Kidney (tissue), 22 donors: ENCODE results near the gene LRRC57. TPM values are rescaled to one million over a fixed set of nuclear protein-coding genes. Genes with fewer than 3 reads are reported as not detected.

Experiments
- DNase-seq, 5 donors: peaks; one replicate each; pipeline ENCODE4 v3.0.0-alpha.2; 2013 to 2020
- FAIRE-seq: peaks from 2 replicates; lab custom pipeline; 2012; peaks lifted over from hg19 to GRCh38; lab: Jason Lieb, UNC
- H3K27ac ChIP-seq, 2 donors: one replicate each; pipeline ENCODE4 v1.7.0; 2013; ENCODE audit warnings: low read depth in 2 of 2, low read length in 2 of 2, inconsistent platforms in 1 of 2
- H3K27me3 ChIP-seq: one replicate; pipeline ENCODE4 v1.7.1; 2013; ENCODE audit warnings: low read length, inconsistent platforms; ENCODE audit not compliant: control insufficient read depth, insufficient read depth
- H3K36me3 ChIP-seq, 3 donors: one replicate each; pipeline versions ENCODE4 v1.7.0 to v1.7.1; 2013; ENCODE audit warnings: low read length in 3 of 3, control low read depth in 1 of 3, inconsistent platforms in 1 of 3; ENCODE audit not compliant: insufficient read depth in 3 of 3, control insufficient read depth in 2 of 3
- H3K4me1 ChIP-seq, 3 donors: one replicate each; pipeline versions ENCODE4 v1.7.0 to v1.7.1; 2013; ENCODE audit warnings: low read length in 3 of 3, inconsistent platforms in 1 of 3, low read depth in 1 of 3; ENCODE audit not compliant: control insufficient read depth in 2 of 3, insufficient read depth in 2 of 3
- H3K4me3 ChIP-seq, 3 donors: one replicate each; pipeline versions ENCODE4 v1.7.0 to v1.8.1; 2013; ENCODE audit warnings: low read length in 3 of 3, control low read depth in 1 of 3, inconsistent platforms in 1 of 3
- H3K9ac ChIP-seq, 3 donors: one replicate each; pipeline versions ENCODE4 v1.7.0 to v1.7.1; 2013; ENCODE audit warnings: low read length in 3 of 3, control low read depth in 1 of 3, inconsistent platforms in 1 of 3
- H3K9me3 ChIP-seq, 3 donors: one replicate each; pipeline versions ENCODE4 v1.7.0 to v1.7.1; 2013; ENCODE audit warnings: low read length in 3 of 3, control low read depth in 1 of 3, inconsistent platforms in 1 of 3; ENCODE audit not compliant: control insufficient read depth in 2 of 3, insufficient read depth in 1 of 3
- intact Hi-C: fragments of 100-400 bp; cut with DNase I; formaldehyde crosslinking; loops from one replicate; pipeline ENCODE4 v1.11.1; 2022
- long read RNA-seq, 10 donors: library from polyadenylated mRNA in 1 of 10; unstranded in 1 of 10; transcript quantifications; one replicate each; pipeline ENCODE4 v2.0.0 and lab custom pipeline, GENCODE V29; 2021 to 2026
- polyA plus RNA-seq: library from polyadenylated mRNA; stranded (reverse); fragments of 350-450 nt; fragmentation: Illumina TruSeq; extraction: RNeasy Lipid Tissue Mini Kit (QIAGEN cat#74804); gene quantifications from one replicate; pipeline ENCODE4 v1.2.3, GENCODE V29; 2014; ENCODE audit warnings: low read depth, low replicate concordance; ENCODE audit not compliant: insufficient read depth
- total RNA-seq: library from RNA; stranded (reverse); fragmentation: NEBNext Ultra II Directional; extraction: Animal tissue kit (Norgen Biotek cat#: 25700); gene quantifications from one replicate; pipeline ENCODE4 v1.2.1, GENCODE V29; 2021
- TF ChIP-seq, protein P1 (sequence below): IDR thresholded peaks from 3 replicates; pipeline ENCODE4 v1.5.1; 2012; ENCODE audit warnings: mild to moderate bottlenecking, moderate library complexity, borderline replicate concordance; ENCODE audit not compliant: insufficient read depth; ENCODE audit errors: extremely low read depth
- donor health status: control.
- donor health status: control.
- donor health status: control.
- donor health status: control.
- donor health status: control.
- donor health status: DM: yes; HTN: yes; CAD: no.
- donor health status: Normal renal cell carcinoma (clear cell type).

Gene LRRC57
- total RNA-seq (21.1 TPM), polyA plus RNA-seq (8.6 TPM)
- long read RNA-seq, donor 1, partial matches to known transcripts, result 0 of 4 reads
- long read RNA-seq, donor 1, other reads (novel, unspliced or antisense), result 0 of 4 reads
- long read RNA-seq, donor 2, partial matches to known transcripts, result 0 of 2 reads
- long read RNA-seq, donor 2, other reads (novel, unspliced or antisense), result 0 of 2 reads
- long read RNA-seq, donor 3, transcript LRRC57-202 (6 exons, 2,384 nt), result major isoform, 7 of 12 reads
- long read RNA-seq, donor 3, partial matches to known transcripts, result 5 of 12 reads
- long read RNA-seq, donor 3, other reads (novel, unspliced or antisense), result 0 of 12 reads
- long read RNA-seq, donor 4, result 0 reads
- long read RNA-seq, donor 5, result 0 reads
- long read RNA-seq, donor 6, partial matches to known transcripts, result 0 of 1 reads
- long read RNA-seq, donor 6, other reads (novel, unspliced or antisense), result 0 of 1 reads
- long read RNA-seq, donor 7, transcript LRRC57-202 (6 exons, 2,384 nt), result major isoform, 12 of 14 reads
- long read RNA-seq, donor 7, partial matches to known transcripts, result 0 of 14 reads
- long read RNA-seq, donor 7, other reads (novel, unspliced or antisense), result 1 of 14 reads
- long read RNA-seq, donor 8, partial matches to known transcripts, result 0 of 1 reads
- long read RNA-seq, donor 8, other reads (novel, unspliced or antisense), result 0 of 1 reads
- long read RNA-seq, donor 9, partial matches to known transcripts, result 0 of 2 reads
- long read RNA-seq, donor 9, other reads (novel, unspliced or antisense), result 0 of 2 reads
- long read RNA-seq, donor 10, full-length matches to known transcripts, result 4 of 4 reads
- long read RNA-seq, donor 10, partial matches to known transcripts, result 0 of 4 reads
- long read RNA-seq, donor 10, other reads (novel, unspliced or antisense), result 0 of 4 reads

DNA sequence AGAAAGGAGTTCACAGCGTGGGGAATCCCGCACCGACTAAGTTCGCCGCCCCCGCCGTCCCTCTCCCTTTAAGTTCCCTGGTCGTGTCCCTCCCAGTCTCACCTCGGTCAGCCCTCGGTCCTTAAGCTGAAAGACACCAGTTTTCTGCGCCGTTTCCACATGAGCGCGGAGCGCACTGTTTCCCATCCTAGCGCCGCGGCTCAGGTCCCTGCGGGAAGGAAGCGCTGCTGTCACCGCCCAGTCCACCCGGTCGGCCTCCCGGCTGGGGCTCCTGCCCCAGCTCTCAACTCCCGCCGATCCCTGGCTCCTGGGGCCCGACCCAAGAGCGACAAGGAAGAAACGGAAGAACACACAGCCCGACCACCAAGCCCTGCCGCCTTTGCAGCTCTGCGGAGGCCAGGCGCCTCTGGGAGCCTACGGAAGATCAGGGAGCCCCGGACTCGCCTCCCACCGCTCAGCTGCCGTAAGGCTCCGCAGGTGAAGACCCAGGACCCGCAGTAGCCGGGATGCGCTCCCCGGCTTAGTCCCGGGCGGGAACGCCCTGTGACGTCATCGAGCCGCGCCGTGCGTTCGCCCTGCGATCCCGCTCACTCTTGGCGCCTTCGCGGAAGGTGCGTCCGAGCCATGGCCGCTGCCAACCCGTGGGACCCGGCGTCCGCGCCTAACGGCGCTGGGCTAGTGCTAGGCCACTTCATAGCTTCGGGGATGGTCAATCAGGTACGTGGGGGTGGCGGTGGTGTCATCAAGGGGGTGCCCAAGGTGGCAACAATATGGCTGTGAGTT, at the start of gene LRRC57, which contains the start of gene HAUS2:
LRRC57 (minus strand) TSS at position 545 of the 783 bp plus-strand sequence; CDS start at position 186, 359 bp downstream.
HAUS2 (plus strand) TSS at position 590 of the 783 bp plus-strand sequence; CDS start at position 625, 35 bp downstream.
- peaks cover 0 to 7% (median 4%) of the 10 kb centered on the region in 3 donors for H3K36me3 ChIP-seq
- H3K9ac ChIP-seq, result peak within 1 kb of the TSS; percentile 94 to 100 (median 97)
- no peaks in the 10 kb centered on the region for H3K27me3 ChIP-seq
- peaks cover 0 to 8% (median 8%) of the 10 kb centered on the region in 3 donors for H3K4me1 ChIP-seq
- TF ChIP-seq, protein P1, sequence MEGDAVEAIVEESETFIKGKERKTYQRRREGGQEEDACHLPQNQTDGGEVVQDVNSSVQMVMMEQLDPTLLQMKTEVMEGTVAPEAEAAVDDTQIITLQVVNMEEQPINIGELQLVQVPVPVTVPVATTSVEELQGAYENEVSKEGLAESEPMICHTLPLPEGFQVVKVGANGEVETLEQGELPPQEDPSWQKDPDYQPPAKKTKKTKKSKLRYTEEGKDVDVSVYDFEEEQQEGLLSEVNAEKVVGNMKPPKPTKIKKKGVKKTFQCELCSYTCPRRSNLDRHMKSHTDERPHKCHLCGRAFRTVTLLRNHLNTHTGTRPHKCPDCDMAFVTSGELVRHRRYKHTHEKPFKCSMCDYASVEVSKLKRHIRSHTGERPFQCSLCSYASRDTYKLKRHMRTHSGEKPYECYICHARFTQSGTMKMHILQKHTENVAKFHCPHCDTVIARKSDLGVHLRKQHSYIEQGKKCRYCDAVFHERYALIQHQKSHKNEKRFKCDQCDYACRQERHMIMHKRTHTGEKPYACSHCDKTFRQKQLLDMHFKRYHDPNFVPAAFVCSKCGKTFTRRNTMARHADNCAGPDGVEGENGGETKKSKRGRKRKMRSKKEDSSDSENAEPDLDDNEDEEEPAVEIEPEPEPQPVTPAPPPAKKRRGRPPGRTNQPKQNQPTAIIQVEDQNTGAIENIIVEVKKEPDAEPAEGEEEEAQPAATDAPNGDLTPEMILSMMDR, result peak; percentile 15
- DNase-seq (peak; percentile 91 to 95 (median 94)), FAIRE-seq (no peak)
- intact Hi-C loops, result no loop called here
- peak within 1 kb of the TSS; percentile 76 to 77 for H3K27ac ChIP-seq
- H3K4me3 ChIP-seq, result peak within 1 kb of the TSS; percentile 89 to 100 (median 99)
- H3K9me3 ChIP-seq, result no peaks in the 10 kb centered on the region

DNA sequence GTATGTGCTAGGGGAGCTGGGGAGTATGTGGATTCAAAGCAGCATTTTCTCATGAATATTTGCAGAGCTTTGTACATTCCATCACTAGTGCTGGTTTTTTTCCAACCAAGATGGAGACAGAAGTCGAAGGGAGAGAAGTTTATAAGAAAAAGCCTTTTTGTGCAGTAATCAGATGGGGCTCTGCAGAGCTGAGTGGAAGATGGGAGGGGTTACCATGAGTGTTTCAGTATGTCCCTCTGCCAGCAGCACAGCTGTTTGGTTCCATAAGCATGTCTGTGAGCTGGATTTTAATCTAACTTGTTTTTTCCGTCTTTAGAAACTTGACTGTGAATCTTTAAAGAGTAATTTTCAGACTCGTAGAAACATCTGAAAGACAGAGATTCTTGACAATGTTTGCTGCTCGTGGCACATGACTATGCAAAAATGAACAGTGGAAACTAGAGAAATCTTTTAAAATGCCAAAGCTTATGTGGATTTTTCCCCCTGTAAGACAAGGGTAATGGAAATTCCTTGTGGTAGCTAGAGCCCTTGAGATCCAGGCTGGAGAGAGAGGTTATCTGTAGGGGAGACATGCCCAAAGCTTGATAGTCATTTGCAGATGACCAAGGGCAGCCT, 47.1 kb upstream of the LRRC57 start:
- Histone ChIP-seq H3K27me3 (no peaks in the 10 kb centered on the region), H3K4me1 (no peaks in the 10 kb centered on the region), H3K27ac (no peak overlapping the region), H3K36me3 (no peaks in the 10 kb centered on the region), H3K4me3 (no peak overlapping the region), H3K9me3 (no peaks in the 10 kb centered on the region), H3K9ac (no peak overlapping the region)
- FAIRE-seq, result no peak
- TF ChIP-seq, protein P1, result no peak
- peak in 2 of 5 donors; percentile 21 to 85 for DNase-seq
- intact Hi-C loops, result no loop called here

DNA sequence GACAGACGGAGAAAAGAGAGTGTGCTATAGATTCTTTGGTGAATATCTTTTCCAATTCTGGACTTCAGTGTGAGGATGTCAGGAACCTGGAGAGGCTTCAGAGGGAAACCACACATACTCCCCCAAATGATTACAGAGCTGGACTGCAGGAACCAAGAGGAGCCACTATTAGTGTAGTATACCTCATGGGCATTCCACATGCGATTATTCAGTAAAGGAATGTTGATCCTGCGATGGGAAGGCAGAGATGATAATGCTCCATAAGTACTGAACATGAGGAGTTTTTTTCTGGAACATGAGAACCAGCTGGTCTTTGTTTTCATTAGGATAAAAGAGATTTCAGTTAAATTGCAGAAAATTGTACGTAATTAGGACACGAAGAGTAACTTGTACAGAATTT, 45.5 kb upstream of the LRRC57 start:
- no peak overlapping the region for H3K27ac ChIP-seq
- H3K9me3 ChIP-seq, result no peaks in the 10 kb centered on the region
- H3K9ac ChIP-seq, result no peak overlapping the region
- TF ChIP-seq, protein P1, result no peak
- no peaks in the 10 kb centered on the region for H3K4me1 ChIP-seq
- intact Hi-C loops, result no loop called here
- no peak overlapping the region for H3K4me3 ChIP-seq
- H3K36me3 ChIP-seq, result no peaks in the 10 kb centered on the region
- DNase-seq, result no peak
- no peaks in the 10 kb centered on the region for H3K27me3 ChIP-seq
- FAIRE-seq, result no peak
